Measurements from ENCODE around the gene AGPS.

Gene AGPS

DNA sequence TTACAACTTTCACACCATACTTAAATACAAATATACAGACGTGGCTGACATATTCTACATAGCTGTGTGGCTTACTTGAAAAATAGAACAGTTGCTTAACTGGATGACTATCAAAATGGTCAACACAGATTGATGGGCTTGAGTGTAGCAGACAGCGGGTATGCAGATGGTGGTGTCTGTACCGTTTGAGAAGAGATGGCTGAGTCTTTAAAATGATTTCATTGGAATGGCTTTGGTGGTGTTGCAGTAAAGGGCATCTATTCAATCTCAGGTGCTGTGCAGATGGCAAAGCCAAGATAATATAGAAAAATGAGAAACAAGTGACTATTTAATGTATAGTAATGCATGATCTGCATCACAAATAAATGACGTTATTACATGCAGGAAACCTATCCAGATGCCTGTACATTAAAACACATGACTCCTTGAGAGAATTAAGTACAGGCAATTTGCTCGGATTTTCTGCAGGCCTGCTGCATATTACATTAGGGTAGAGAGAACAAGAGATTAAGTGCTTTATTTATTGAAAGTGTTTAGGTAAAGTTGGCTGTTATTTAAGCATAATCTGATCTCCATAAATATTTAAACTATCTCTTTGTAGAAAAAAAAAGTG is 68.5 kb downstream of the AGPS start:
- Histone ChIP-seq H3K9me2 (replicated peaks; ENCODE audit: control insufficient read depth, low read length) (no peaks in the 10 kb centered on the region), H3F3A (ENCODE audit: control insufficient read depth, insufficient read depth) (no peaks in the 10 kb centered on the region), H3K27ac (ENCODE audit: low read depth, low read length) (no peak overlapping the region), H3K4me3 (ENCODE audit: low read length) (no peak overlapping the region), H3K27me3 (ENCODE audit: control insufficient read depth, low read length) (no peaks in the 10 kb centered on the region), H3K79me2 (ENCODE audit: control insufficient read depth, low read length) (no peaks in the 10 kb centered on the region), H3K9me3 (ENCODE audit: control insufficient read depth, insufficient read depth, low read length) (peaks cover 3% of the 10 kb centered on the region; the same call in 1 of the 2 replicates), H3K4me1 (ENCODE audit: control insufficient read depth, low read length) (no peaks in the 10 kb centered on the region), H3K36me3 (ENCODE audit: control insufficient read depth, low read length) (peaks cover 18% of the 10 kb centered on the region), H3K4me2 (ENCODE audit: low read length) (no peak overlapping the region), H4K20me1 (ENCODE audit: control insufficient read depth, insufficient read depth, low read depth, low read length) (no peaks in the 10 kb centered on the region)
- TF ChIP-seq EZH2phosphoT487 (IDR thresholded peaks at IDR 0.05; ENCODE audit: borderline replicate concordance, low read length) (no peak), CTCF (IDR thresholded peaks at IDR 0.05; ENCODE audit: low read depth, low read length, poor library complexity, severe bottlenecking) (no peak)

- no peaks in the 10 kb centered on the region for H3K79me2 ChIP-seq (ENCODE audit: control insufficient read depth, low read length)
- H3K9me3 ChIP-seq (ENCODE audit: control insufficient read depth, insufficient read depth, low read length) = peaks cover 3% of the 10 kb centered on the region; the same call in 1 of the 2 replicates
- H3F3A ChIP-seq (ENCODE audit: control insufficient read depth, insufficient read depth) = no peaks in the 10 kb centered on the region
- no peak overlapping the region for H3K27ac ChIP-seq (ENCODE audit: low read depth, low read length)
- H3K27me3 ChIP-seq (ENCODE audit: control insufficient read depth, low read length) = no peaks in the 10 kb centered on the region
- no peak overlapping the region for H3K4me2 ChIP-seq (ENCODE audit: low read length)
- H3K4me1 ChIP-seq (ENCODE audit: control insufficient read depth, low read length) = no peaks in the 10 kb centered on the region
- peaks cover 15% of the 10 kb centered on the region for H3K36me3 ChIP-seq (ENCODE audit: control insufficient read depth, low read length)
- H3K4me3 ChIP-seq (ENCODE audit: low read length) = no peak overlapping the region
- H4K20me1 ChIP-seq (ENCODE audit: control insufficient read depth, insufficient read depth, low read depth, low read length) = no peaks in the 10 kb centered on the region
- H3K9me2 ChIP-seq (replicated peaks; ENCODE audit: control insufficient read depth, low read length) = no peaks in the 10 kb centered on the region
- TF ChIP-seq EZH2phosphoT487 (IDR thresholded peaks at IDR 0.05; ENCODE audit: borderline replicate concordance, low read length) = no peak
- TF ChIP-seq CTCF (IDR thresholded peaks at IDR 0.05; ENCODE audit: low read depth, low read length, poor library complexity, severe bottlenecking) = no peak
These were observed 72.0 kb downstream of the AGPS start for GRCh38 chr2:177464549-177464948.

DNA sequence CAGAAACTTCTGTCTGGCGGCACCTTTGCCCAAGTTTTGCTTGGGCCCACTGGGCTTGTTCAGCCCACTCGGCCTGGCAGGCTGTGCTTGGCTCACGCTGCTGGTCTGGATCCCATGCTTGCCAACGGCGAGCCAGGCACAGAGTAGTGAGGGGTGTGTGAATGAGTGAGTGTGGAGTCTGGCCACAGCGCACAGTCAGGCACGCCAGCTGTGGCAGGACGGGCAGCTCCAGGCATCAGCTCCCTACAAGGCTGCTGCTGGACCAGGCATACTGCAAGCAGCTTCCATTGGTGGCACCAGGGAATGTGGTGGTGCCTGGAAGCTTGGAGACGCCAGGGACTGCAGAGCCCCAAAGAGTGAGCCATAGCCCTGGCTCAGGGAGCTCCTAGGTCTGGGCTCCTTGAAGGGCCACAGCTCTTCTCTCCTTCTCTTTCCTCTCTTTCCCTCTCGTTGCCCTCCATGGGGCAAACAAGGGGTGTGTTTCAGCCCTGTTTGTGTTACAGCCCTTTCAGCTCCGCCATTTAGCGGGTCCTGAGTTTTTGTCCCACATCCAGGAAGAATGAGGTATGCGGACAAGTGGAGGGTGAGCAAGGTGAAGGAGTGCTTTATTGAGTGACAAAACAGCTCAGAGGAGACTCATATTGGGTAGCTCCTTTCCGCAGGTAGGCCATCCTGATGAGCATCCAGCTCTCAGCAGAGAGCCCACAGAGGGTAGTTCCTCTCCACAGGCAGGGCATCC is 73.0 kb downstream of the AGPS start:
- Histone ChIP-seq H3K79me2 (ENCODE audit: control insufficient read depth, low read length) (no peaks in the 10 kb centered on the region), H3K9me2 (replicated peaks; ENCODE audit: control insufficient read depth, low read length) (no peaks in the 10 kb centered on the region), H3K4me2 (ENCODE audit: low read length) (no peak overlapping the region), H3K27me3 (ENCODE audit: control insufficient read depth, low read length) (no peaks in the 10 kb centered on the region), H4K20me1 (ENCODE audit: control insufficient read depth, insufficient read depth, low read depth, low read length) (no peaks in the 10 kb centered on the region), H3K4me1 (ENCODE audit: control insufficient read depth, low read length) (no peaks in the 10 kb centered on the region), H3K36me3 (ENCODE audit: control insufficient read depth, low read length) (peaks cover 15% of the 10 kb centered on the region), H3K27ac (ENCODE audit: low read depth, low read length) (no peak overlapping the region), H3K9me3 (ENCODE audit: control insufficient read depth, insufficient read depth, low read length) (peaks cover 3% of the 10 kb centered on the region; the same call in 1 of the 2 replicates), H3F3A (ENCODE audit: control insufficient read depth, insufficient read depth) (no peaks in the 10 kb centered on the region), H3K4me3 (ENCODE audit: low read length) (no peak overlapping the region)
- TF ChIP-seq EZH2phosphoT487 (IDR thresholded peaks at IDR 0.05; ENCODE audit: borderline replicate concordance, low read length) (no peak), CTCF (IDR thresholded peaks at IDR 0.05; ENCODE audit: low read depth, low read length, poor library complexity, severe bottlenecking) (no peak)
